H1 (cell line): ENCODE results near the gene STK16. TPM values are rescaled to one million over a fixed set of nuclear protein-coding genes. Genes with fewer than 3 reads are reported as not detected.
A peak's percentile ranks its signal among the peaks of the same experiment; 100 is the strongest.

Experiments
- CTCF ChIA-PET: fragments of 300-600 bp; sonication (Branson Sonifier 250); formaldehyde crosslinking; loops from one replicate; lab custom pipeline; 2021; ENCODE audit not compliant: partially characterized antibody; lab: Charles Lee
- POLR2A ChIA-PET: fragments of 300-600 bp; sonication (Branson Sonifier 250); formaldehyde crosslinking; loops from one replicate; lab custom pipeline; 2021; ENCODE audit warnings: inconsistent platforms; ENCODE audit not compliant: partially characterized antibody; lab: Charles Lee
- DNase-seq, 2 experiments: peaks; one replicate each; pipeline versions ENCODE4 v3.0.0 to v3.0.0-alpha.2; 2010 to 2022; ENCODE audit warnings: low spot score in 2 of 2, low read depth in 1 of 2, mixed read lengths in 1 of 2
- FAIRE-seq: peaks from 2 replicates; lab custom pipeline; 2011; peaks lifted over from hg19 to GRCh38; lab: Jason Lieb, UNC
- H2AFZ ChIP-seq: 2 replicates; pipeline ENCODE4 v1.8.1; 2012; ENCODE audit warnings: low read length, inconsistent platforms
- H2AK5ac ChIP-seq: 2 replicates; pipeline ENCODE4 v1.6.1; 2013; ENCODE audit warnings: low read depth, low read length
- H2BK120ac ChIP-seq: replicated peaks from 2 replicates; pipeline ENCODE3; 2013; ENCODE audit warnings: low read depth, low read length, inconsistent platforms
- H2BK12ac ChIP-seq: 2 replicates; pipeline ENCODE4 v1.6.1; 2013; ENCODE audit warnings: low read depth, low read length
- H2BK15ac ChIP-seq: 2 replicates; pipeline ENCODE4 v1.6.1; 2013; ENCODE audit warnings: low read length
- H2BK20ac ChIP-seq: 2 replicates; pipeline ENCODE4 v1.6.1; 2013; ENCODE audit warnings: low read length
- H2BK5ac ChIP-seq: 2 replicates; pipeline ENCODE4 v1.6.1; 2013; ENCODE audit warnings: low read depth, low read length
- H3K14ac ChIP-seq: 2 replicates; pipeline ENCODE4 v1.6.1; 2013; ENCODE audit warnings: inconsistent platforms; ENCODE audit not compliant: insufficient read length
- H3K18ac ChIP-seq: 2 replicates; pipeline ENCODE4 v1.6.1; 2013; ENCODE audit warnings: low read length; ENCODE audit errors: extremely low read depth
- H3K23ac ChIP-seq: 2 replicates; pipeline ENCODE4 v1.6.1; 2013; ENCODE audit warnings: inconsistent platforms; ENCODE audit not compliant: insufficient read length
- H3K23me2 ChIP-seq: 2 replicates; pipeline ENCODE4 v1.6.1; 2013; ENCODE audit warnings: low read depth, low read length
- H3K27ac ChIP-seq: 2 replicates; pipeline ENCODE4 v1.6.1; 2011; ENCODE audit warnings: low read depth, low read length, inconsistent platforms
- H3K27me3 ChIP-seq, 4 experiments: replicated peaks in 1 of 4; 1 replicate in 1 of 4; 2 replicates in 3 of 4; pipeline versions ENCODE4 v1.6.1 to v1.8.1; 2011 to 2013; ENCODE audit warnings: low read length in 3 of 4, mild to moderate bottlenecking in 3 of 4, inconsistent platforms in 2 of 4, mixed read lengths in 2 of 4, moderate library complexity in 1 of 4; ENCODE audit not compliant: control insufficient read depth in 3 of 4, insufficient read depth in 3 of 4; ENCODE audit errors: extremely low read depth in 1 of 4
- H3K36me3 ChIP-seq, 4 experiments: 2 replicates each; pipeline versions ENCODE4 v1.6.1 to v1.8.1; 2011 to 2013; ENCODE audit warnings: mild to moderate bottlenecking in 4 of 4, low read length in 3 of 4, moderate library complexity in 2 of 4, control low read depth in 1 of 4, inconsistent platforms in 1 of 4; ENCODE audit not compliant: insufficient read depth in 4 of 4, control insufficient read depth in 2 of 4
- H3K4ac ChIP-seq: replicated peaks from 2 replicates; pipeline ENCODE3; 2013; ENCODE audit warnings: low read length, low read depth, mixed read lengths, inconsistent platforms; ENCODE audit not compliant: insufficient read length
- H3K4me1 ChIP-seq, 4 experiments: replicated peaks in 1 of 4; 1 replicate in 1 of 4; 2 replicates in 3 of 4; pipeline versions ENCODE4 v1.6.1 to v1.8.1; 2011 to 2013; ENCODE audit warnings: low read length in 3 of 4, inconsistent platforms in 2 of 4, mixed read lengths in 1 of 4; ENCODE audit not compliant: insufficient read depth in 4 of 4, control insufficient read depth in 3 of 4
- H3K4me2 ChIP-seq, 2 experiments: 2 replicates each; pipeline versions ENCODE4 v1.6.1 to v1.8.1; 2011 to 2013; ENCODE audit warnings: low read depth in 2 of 2, low read length in 2 of 2, control low read depth in 1 of 2, inconsistent platforms in 1 of 2, mild to moderate bottlenecking in 1 of 2; ENCODE audit not compliant: insufficient read depth in 1 of 2
- H3K4me3 ChIP-seq, 4 experiments: fragments of 200-600, 300-600 bp in 1 of 4; sonication (generic), shearing (Covaris generic), sonication (Bioruptor Twin) in 1 of 4; 2 replicates each; pipeline versions ENCODE4 v1.5.1 to v1.8.1; 2011 to 2016; ENCODE audit warnings: low read length in 4 of 4, low read depth in 3 of 4, control low read depth in 2 of 4, inconsistent platforms in 2 of 4, mild to moderate bottlenecking in 2 of 4, mixed read lengths in 1 of 4, moderate library complexity in 1 of 4; ENCODE audit not compliant: insufficient read depth in 2 of 4; ENCODE audit errors: extremely low read depth in 1 of 4
- H3K56ac ChIP-seq: replicated peaks from 2 replicates; pipeline ENCODE3; 2013; ENCODE audit warnings: low read depth, mild to moderate bottlenecking, mixed read lengths, low read length, inconsistent platforms; ENCODE audit not compliant: insufficient read length
- H3K79me1 ChIP-seq: 2 replicates; pipeline ENCODE4 v1.6.1; 2013; ENCODE audit warnings: low read depth, low read length, control low read depth
- H3K79me2 ChIP-seq, 2 experiments: 2 replicates each; pipeline versions ENCODE4 v1.6.1 to v1.8.1; 2012 to 2013; ENCODE audit warnings: low read length in 2 of 2, mild to moderate bottlenecking in 2 of 2, inconsistent platforms in 1 of 2; ENCODE audit not compliant: insufficient read depth in 2 of 2, control insufficient read depth in 1 of 2
- H3K9ac ChIP-seq, 4 experiments: replicated peaks in 1 of 4; 1 replicate in 1 of 4; 2 replicates in 3 of 4; pipeline versions ENCODE4 v1.6.1 to v1.8.1; 2011 to 2013; ENCODE audit warnings: low read depth in 3 of 4, low read length in 3 of 4, control low read depth in 2 of 4, mild to moderate bottlenecking in 2 of 4, moderate library complexity in 2 of 4, inconsistent platforms in 1 of 4; ENCODE audit errors: extremely low read depth in 1 of 4
- H3K9me3 ChIP-seq, 2 experiments: 2 replicates each; pipeline versions ENCODE4 v1.6.1 to v1.8.1; 2012 to 2013; ENCODE audit warnings: mild to moderate bottlenecking in 2 of 2, moderate library complexity in 2 of 2, control low read depth in 1 of 2, inconsistent platforms in 1 of 2, low read depth in 1 of 2, low read length in 1 of 2, mixed read lengths in 1 of 2; ENCODE audit not compliant: insufficient read depth in 2 of 2
- H4K20me1 ChIP-seq, 2 experiments: replicated peaks in 1 of 2; 2 replicates each; pipeline versions ENCODE3 to v1.8.1; 2011 to 2013; ENCODE audit warnings: inconsistent platforms in 2 of 2, low read length in 2 of 2, mild to moderate bottlenecking in 1 of 2; ENCODE audit not compliant: insufficient read depth in 2 of 2, control insufficient read depth in 1 of 2
- H4K5ac ChIP-seq: 2 replicates; pipeline ENCODE4 v1.6.1; 2013; ENCODE audit warnings: low read length, low read depth, mixed read lengths, inconsistent platforms; ENCODE audit not compliant: insufficient read length
- H4K8ac ChIP-seq: 2 replicates; pipeline ENCODE4 v1.8.0; 2013; ENCODE audit warnings: mild to moderate bottlenecking, moderate library complexity, low read length, inconsistent platforms; ENCODE audit not compliant: insufficient read depth; ENCODE audit errors: extremely low read depth
- H4K91ac ChIP-seq: replicated peaks from 2 replicates; pipeline ENCODE3; 2013; ENCODE audit warnings: low read length, mixed read lengths, inconsistent platforms; ENCODE audit not compliant: insufficient read length
- ASH2L ChIP-seq: fragments of 200-600, 300-600 bp; sonication (generic); IDR thresholded peaks from one replicate; pipeline ENCODE4 v1.7.1; 2017; ENCODE audit warnings: low read length
- BACH1 ChIP-seq: IDR thresholded peaks from 2 replicates; pipeline ENCODE4 v1.6.1; 2012; ENCODE audit warnings: low read length, improper control_type of control experiment
- BRCA1 ChIP-seq: IDR thresholded peaks from 2 replicates; pipeline ENCODE4 v1.6.1; 2012; ENCODE audit warnings: low read depth, low read length, improper control_type of control experiment
- CHD2 ChIP-seq: IDR thresholded peaks from 2 replicates; pipeline ENCODE4 v1.6.1; 2012; ENCODE audit warnings: low read length, improper control_type of control experiment
- EZH2 ChIP-seq: fragments of 200-600 bp; sonication (generic); IDR thresholded peaks from 2 replicates; pipeline ENCODE4 v1.7.1; 2012; ENCODE audit warnings: low read depth, mild to moderate bottlenecking, moderate library complexity, low read length, inconsistent platforms; ENCODE audit not compliant: severe bottlenecking
- HDAC2 ChIP-seq, 2 experiments: fragments of 300-600 bp in 1 of 2; sonication (generic) in 1 of 2; IDR thresholded peaks; 2 replicates each; pipeline ENCODE4 v1.6.1; 2011 to 2012; ENCODE audit warnings: low read depth in 2 of 2, low read length in 2 of 2, mild to moderate bottlenecking in 2 of 2, moderate library complexity in 2 of 2, borderline replicate concordance in 1 of 2, inconsistent platforms in 1 of 2
- KDM5A ChIP-seq: fragments of 200-600 bp; IDR thresholded peaks from 2 replicates; pipeline ENCODE4 v1.7.1; 2012; ENCODE audit warnings: mild to moderate bottlenecking, low read length, inconsistent platforms, mixed read lengths
- MAFK ChIP-seq: IDR thresholded peaks from 2 replicates; pipeline ENCODE4 v1.6.1; 2012; ENCODE audit warnings: low read depth, mild to moderate bottlenecking, improper control_type of control experiment, low read length
- POLR2A ChIP-seq, 2 experiments: IDR thresholded peaks; 1 replicate in 1 of 2; 2 replicates in 1 of 2; pipeline ENCODE4 v1.6.1; 2011; ENCODE audit warnings: low read depth in 2 of 2, low read length in 2 of 2, mild to moderate bottlenecking in 2 of 2; ENCODE audit errors: control extremely low read depth in 1 of 2
- SAP30 ChIP-seq: fragments of 300-600 bp; sonication (generic); IDR thresholded peaks from 2 replicates; pipeline ENCODE4 v1.7.1; 2012; ENCODE audit warnings: low read length, moderate library complexity, mild to moderate bottlenecking, inconsistent platforms; ENCODE audit not compliant: insufficient read depth, insufficient replicate concordance
- SIX5 ChIP-seq: IDR thresholded peaks from 2 replicates; pipeline ENCODE4 v1.6.1; 2011; ENCODE audit warnings: mild to moderate bottlenecking, low read depth, low read length
- SP4 ChIP-seq: IDR thresholded peaks from 2 replicates; pipeline ENCODE4 v1.6.1; 2012; ENCODE audit warnings: low read length, inconsistent platforms
- SUZ12 ChIP-seq: fragments of 200-600 bp; sonication (generic); IDR thresholded peaks from 2 replicates; pipeline ENCODE4 v1.6.1; 2012; ENCODE audit warnings: mild to moderate bottlenecking, inconsistent platforms, low read length, moderate library complexity, mixed read lengths
- TCF12 ChIP-seq: IDR thresholded peaks from 2 replicates; pipeline ENCODE4 v1.6.1; 2011; ENCODE audit warnings: low read depth, mild to moderate bottlenecking, low read length
- WGBS, 2 experiments: shearing (Covaris generic) in 1 of 2; methylation state at CpG; one replicate each; pipeline versions ENCODE4 v1.1.6 to v1.1.7; 2013 to 2015; ENCODE audit warnings: low lambda C conversion rate in 2 of 2, mixed read lengths in 2 of 2, inconsistent platforms in 1 of 2, low coverage in 1 of 2, missing lambda C conversion rate in 1 of 2; ENCODE audit not compliant: insufficient replicate concordance in 2 of 2, insufficient coverage in 1 of 2, insufficient read length in 1 of 2; ENCODE audit errors: extremely low coverage in 1 of 2, missing lambda C conversion rate in 1 of 2; 5-methylcytosine and 5-hydroxymethylcytosine counted together
- polyA plus RNA-seq, 7 experiments: library from polyadenylated mRNA; depleted of rRNA in 3 of 7; stranded (reverse) in 5 of 7; unstranded in 2 of 7; fragments of >200 nt in 5 of 7; fragments of 200-250 nt in 2 of 7; gene quantifications; 1 replicate in 5 of 7; 2 replicates in 1 of 7; 4 replicates in 1 of 7; pipeline versions ENCODE4 v1.2.1 to v1.2.3, GENCODE V29; 2011 to 2013; ENCODE audit warnings: missing spikeins in 2 of 7, mixed read lengths in 2 of 7
- total RNA-seq: library from RNA; stranded (reverse); fragmentation: NEBNext Ultra II Directional; extraction: Animal tissue kit (Norgen Biotek cat#: 25700); gene quantifications from 2 replicates; pipeline ENCODE4 v1.2.1, GENCODE V29; 2021

Gene STK16
- total and polyA plus RNA-seq, 2 of the 8 experiments (the other 6 are each of a cell fraction or from before 2014, with no cell fraction given) = 21.3 to 51.4 TPM

- CTCF ChIA-PET = interaction anchor here (0.8 to 4.9 kb wide), 8 partner anchors 15 to 123 kb away, joined by 3 to 23 read pairs (median 4); partner anchors contain the start of genes GLB1L and STK16
- no peak overlapping the region for H3K14ac ChIP-seq
- H3K23me2 ChIP-seq = peaks cover 7% of the 10 kb centered on the region; the same call in 1 of the 2 replicates
- no peak overlapping the region for H2AFZ ChIP-seq
- no peak overlapping the region for H2AK5ac ChIP-seq
- peak overlapping the region; percentile 26; the same call in 1 of the 2 replicates for H3K18ac ChIP-seq
- H2BK120ac ChIP-seq = no peak overlapping the region
- FAIRE-seq (no peak), DNase-seq (peak in 1 of 2 experiments; percentile 56)
- peak overlapping the region; percentile 2; the same call in 1 of the 2 replicates for H2BK12ac ChIP-seq
- peak overlapping the region; percentile 41; the same call in 1 of the 2 replicates for H2BK5ac ChIP-seq
- H3K79me2 ChIP-seq = peaks cover 0 to 12% of the 10 kb centered on the region in 2 experiments; a peak in 2 of 4 replicates
- peak overlapping the region; percentile 65; the same call in 1 of the 2 replicates for H3K27ac ChIP-seq
- no peaks in the 10 kb centered on the region; the same call in 1 of the 2 replicates for H3K79me1 ChIP-seq
- H2BK15ac ChIP-seq = no peak overlapping the region
- POLR2A ChIA-PET = interaction anchor here (0.7 to 4.6 kb wide), 16 partner anchors 8 to 78 kb away, joined by 3 to 57 read pairs (median 6); partner anchors contain the start of genes ABCB6, CNPPD1, GLB1L and STK16
- peak overlapping the region; percentile 88; the same call in 1 of the 2 replicates for H4K8ac ChIP-seq
- peaks cover 0 to 6% (median 3%) of the 10 kb centered on the region in 4 experiments; a peak in 5 of 7 replicates for H3K4me1 ChIP-seq
- H3K9ac ChIP-seq = peak overlapping the region; percentile 82 to 96 (median 86)
- H3K9me3 ChIP-seq = no peaks in the 10 kb centered on the region
- peak overlapping the region; percentile 1 for H3K56ac ChIP-seq
- H3K4ac ChIP-seq = no peak overlapping the region
- WGBS, 2 experiments = 4% methylated on average over 24 of the region's 24 CpGs; no CpG with 5 or more reads in 1 of the 2 experiments
- H4K20me1 ChIP-seq = no peaks in the 10 kb centered on the region
- H3K4me2 ChIP-seq = peak overlapping the region; percentile 88 to 91
- peak overlapping the region; percentile 39 for H4K5ac ChIP-seq
- H3K36me3 ChIP-seq = peaks cover 24 to 48% (median 37%) of the 10 kb centered on the region in 4 experiments
- no peak overlapping the region for H4K91ac ChIP-seq
- no peak overlapping the region for H2BK20ac ChIP-seq
- H3K27me3 ChIP-seq = no peaks in the 10 kb centered on the region
- H3K4me3 ChIP-seq = peak overlapping the region; percentile 82 to 97 (median 92)
- H3K23ac ChIP-seq = no peak overlapping the region
- TF ChIP-seq POLR2A (IDR thresholded peaks at IDR 0.05; ENCODE audit: control extremely low read depth in 1 of 2, low read depth in 2 of 2, low read length in 2 of 2) = peak in 1 of 2 experiments; percentile 24; a peak in 2 of 3 replicates
- no peak for TF ChIP-seq CHD2
- no peak for TF ChIP-seq BRCA1
- TF ChIP-seq MAFK = no peak
- TF ChIP-seq HDAC2 (IDR thresholded peaks at IDR 0.05; ENCODE audit: borderline replicate concordance in 1 of 2, low read depth in 2 of 2, low read length in 2 of 2) = no peak
- peak; percentile 76 for TF ChIP-seq SAP30
- no peak for TF ChIP-seq SP4
- no peak for TF ChIP-seq BACH1
- TF ChIP-seq EZH2 = no peak
- no peak for TF ChIP-seq KDM5A
- no peak for TF ChIP-seq TCF12
- no peak for TF ChIP-seq SUZ12
- no peak for TF ChIP-seq ASH2L
- no peak for TF ChIP-seq SIX5
Observed at GRCh38 chr2:219230059-219230540, 15.2 kb upstream of the STK16 start.
